Dermis microvascular lymphatic vessel endothelial cell (primary cell): ENCODE data around the gene SH3PXD2A. TPM values are rescaled to one million over a fixed set of nuclear protein-coding genes. Genes with fewer than 3 reads are reported as not detected.

ENCODE experiments used
- DNase-seq, 2 donors: peaks; one replicate each; pipeline versions ENCODE4 v3.0.0 to v3.0.0-alpha.2; 2010; ENCODE audit warnings: low read depth in 2 of 2
- total RNA-seq: library from RNA; depleted of rRNA; stranded (reverse); fragments of >200 nt; gene quantifications from 2 replicates; pipeline ENCODE4 v1.2.1, GENCODE V29; 2014

SH3PXD2A gene
- total RNA-seq, 1 donor from 2014 or later, result 2.6 TPM

DNA sequence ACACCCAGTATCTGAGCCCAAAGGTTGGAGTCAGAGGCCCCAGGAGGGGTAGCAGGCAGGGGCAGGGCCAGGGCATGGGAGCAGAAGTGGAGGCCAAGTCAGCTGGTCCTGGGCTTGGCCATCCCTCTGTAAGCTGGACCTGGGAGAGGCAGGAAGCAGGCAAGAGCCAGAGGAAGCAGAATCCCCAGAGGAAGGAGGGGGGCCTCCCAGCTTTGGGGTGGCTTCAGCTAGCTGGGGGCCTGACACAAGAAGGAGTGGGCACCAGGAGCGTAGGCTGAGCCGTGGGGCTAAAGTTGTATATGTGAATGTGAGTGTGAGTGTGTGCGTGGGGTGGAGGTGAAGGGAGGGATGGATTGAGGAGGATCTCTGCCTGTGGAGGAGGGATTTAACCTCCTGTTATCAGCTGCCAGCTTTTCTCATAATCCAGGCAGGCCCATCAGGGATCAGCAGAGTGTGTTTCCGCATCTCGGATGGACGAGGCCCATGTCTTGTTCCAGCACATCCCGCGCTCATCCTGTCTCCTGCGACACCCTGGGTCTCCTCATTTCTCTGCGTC, 307.9 kb downstream of the SH3PXD2A start:
- DNase-seq, result no peak

DNA sequence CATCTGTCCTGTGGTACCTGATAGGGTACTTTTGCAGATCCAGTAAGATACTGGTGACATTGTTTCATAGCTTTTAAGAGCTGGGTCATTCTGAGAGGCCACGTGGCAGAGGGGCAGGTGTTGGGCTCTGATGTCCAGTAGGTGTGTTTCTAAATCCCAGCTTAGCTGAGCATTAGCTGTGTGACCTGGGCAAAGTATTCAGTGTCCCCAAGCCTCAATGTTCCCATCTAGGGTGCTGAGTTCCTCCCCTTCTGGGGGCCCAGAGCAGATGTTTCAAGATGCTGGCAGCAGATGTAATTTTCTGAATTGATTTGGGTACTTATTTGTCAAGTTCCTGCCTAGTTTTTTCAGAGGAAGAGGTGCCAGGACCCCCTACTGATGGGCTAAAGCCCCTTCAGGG, 309.0 kb downstream of the SH3PXD2A start:
- DNase-seq, result no peak

DNA sequence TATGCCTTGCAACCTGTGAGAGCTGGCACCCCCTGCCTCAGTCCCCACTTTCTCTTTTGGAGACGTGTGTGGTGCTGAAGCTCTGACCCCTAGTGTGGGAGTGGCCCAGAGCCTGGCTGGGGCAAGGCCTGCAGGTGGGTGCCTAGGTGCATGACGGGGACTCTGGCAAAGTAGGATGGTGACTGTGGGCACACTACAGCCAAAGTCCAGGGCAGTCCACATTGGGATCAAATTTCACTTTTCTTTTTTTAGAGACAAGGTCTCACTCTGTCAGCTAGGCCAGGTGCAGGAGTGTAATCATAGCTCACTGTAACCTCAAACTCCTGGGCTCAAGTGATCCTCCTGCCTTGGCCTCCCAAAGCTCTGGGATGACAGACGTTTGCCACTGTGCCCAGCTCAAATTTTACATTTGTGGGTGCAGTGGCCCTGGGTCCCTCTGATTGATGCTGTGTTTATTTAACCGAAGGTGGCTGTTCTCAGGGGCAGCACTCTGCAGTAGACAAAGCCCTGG, 309.6 kb downstream of the SH3PXD2A start:
- DNase-seq, result no peak

DNA sequence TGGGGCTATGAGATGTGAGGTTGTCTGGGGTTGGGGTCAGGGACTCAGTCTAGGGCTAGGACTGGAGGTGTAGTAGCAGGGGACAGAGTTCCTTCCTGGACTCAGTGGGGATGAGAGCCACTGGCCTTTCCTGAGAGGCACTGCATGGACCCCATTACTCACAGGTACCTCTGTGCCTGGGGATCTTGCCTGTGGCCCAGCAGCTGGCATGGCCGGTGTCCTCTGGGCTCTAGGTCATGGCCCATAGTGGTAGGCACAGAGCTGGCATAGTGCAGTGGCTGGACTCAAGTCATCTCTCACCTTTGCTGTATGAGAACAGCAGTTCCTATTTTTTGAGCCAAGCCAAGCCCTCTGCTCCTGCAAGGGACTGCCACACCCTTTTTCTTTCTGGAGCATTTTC, 310.0 kb downstream of the SH3PXD2A start:
- no peak for DNase-seq

- no peak for DNase-seq
Observed at GRCh38 chr10:103544657-103545310, 310.6 kb downstream of the SH3PXD2A start.

Other genes with a start within 250 kb of the SH3PXD2A start
- gene STN1, start 62.6 kb upstream of the SH3PXD2A start, total RNA-seq, result 20.5 and 20.9 TPM in 2 replicates
- gene SLK, start 111.6 kb upstream of the SH3PXD2A start, total RNA-seq, result 39.3 and 44.5 TPM in 2 replicates
- 0.25 and 0.90 TPM in 2 replicates for gene COL17A1, start 230.3 kb upstream of the SH3PXD2A start, total RNA-seq